A549 (cell line): ENCODE results near the gene CH25H. TPM values are rescaled to one million over a fixed set of nuclear protein-coding genes. Genes with fewer than 3 reads are reported as not detected.

Experiments used
- ATAC-seq, 2 experiments: fragments of 200-7000 bp in 1 of 2; fragments of >200 bp in 1 of 2; cut with Nextera tagmentation in 1 of 2; cut with Tn5 transposase in 1 of 2; 3 replicates each; pipeline versions ENCODE4 v1.8.0 to v1.9.1; 2018 to 2020; ENCODE audit warnings: mild to moderate bottlenecking in 1 of 2, moderate library complexity in 1 of 2
- CTCF ChIA-PET: fragments of 300-600 bp; sonication (Branson Sonifier 250); formaldehyde crosslinking; extraction: SDS; loops from one replicate; lab custom pipeline; 2021; ENCODE audit warnings: antibody characterized with exemption, inconsistent platforms; lab: Yijun Ruan, JAX
- POLR2A ChIA-PET: fragments of 350-600 bp; formaldehyde crosslinking; extraction: SDS; loops from one replicate; lab custom pipeline; 2021; ENCODE audit warnings: antibody characterized with exemption, inconsistent platforms; lab: Yijun Ruan, JAX
- DNase-seq, 2 experiments: peaks; one replicate each; pipeline versions ENCODE4 v3.0.0 to v3.0.0-alpha.2; 2011 to 2016; ENCODE audit warnings: low read depth in 1 of 2, low spot score in 1 of 2
- FAIRE-seq: peaks from 2 replicates; lab custom pipeline; 2011; peaks lifted over from hg19 to GRCh38; lab: Jason Lieb, UNC
- H3K27ac ChIP-seq, 2 experiments: fragments of >200 bp; sonication (Bioruptor Twin); formaldehyde crosslinking; 3 replicates each; pipeline ENCODE4 v1.5.1; 2016 to 2017
- H3K4me1 ChIP-seq: fragments of >200 bp; sonication (Bioruptor Twin); formaldehyde crosslinking; 3 replicates; pipeline ENCODE4 v1.6.1; 2016
- H3K4me2 ChIP-seq: fragments of >200 bp; sonication (Bioruptor Twin); formaldehyde crosslinking; 3 replicates; pipeline ENCODE4 v1.6.1; 2016
- H3K4me3 ChIP-seq: fragments of >200 bp; sonication (Bioruptor Twin); formaldehyde crosslinking; 3 replicates; pipeline ENCODE4 v1.5.1; 2016
- H3K9me3 ChIP-seq: fragments of >200 bp; sonication (Bioruptor Twin); formaldehyde crosslinking; 3 replicates; pipeline ENCODE4 v1.6.1; 2016
- ATOH8 ChIP-seq: fragments of 250-450 bp; sonication (Bioruptor Pico); IDR thresholded peaks from 2 replicates; pipeline ENCODE4 v1.5.0; 2020; ENCODE audit warnings: low read depth, mild to moderate bottlenecking, moderate library complexity
- CBX2 ChIP-seq: fragments of 200-600 bp; sonication (generic); IDR thresholded peaks from 2 replicates; pipeline ENCODE4 v1.6.1; 2016; ENCODE audit warnings: low read depth, mild to moderate bottlenecking, borderline replicate concordance
- CEBPB ChIP-seq, 2 experiments: fragments of >200 bp in 1 of 2; sonication (Bioruptor Twin) in 1 of 2; formaldehyde crosslinking in 1 of 2; IDR thresholded peaks; 2 replicates each; pipeline ENCODE4 v1.6.1; 2012 to 2016
- CTCF ChIP-seq: fragments of >200 bp; sonication (Bioruptor Twin); formaldehyde crosslinking; IDR thresholded peaks from 3 replicates; pipeline ENCODE4 v1.5.1; 2016
- EHMT2 ChIP-seq: fragments of 200-600 bp; sonication (generic); IDR thresholded peaks from 2 replicates; pipeline ENCODE4 v1.6.1; 2016; ENCODE audit warnings: antibody characterized with exemption, low read depth, mild to moderate bottlenecking, moderate library complexity
- ESRRA ChIP-seq: fragments of 150-350 bp; IDR thresholded peaks from 2 replicates; pipeline ENCODE4 v1.6.1; 2014; ENCODE audit warnings: mild to moderate bottlenecking, low read length, borderline replicate concordance
- FOSL2 ChIP-seq, 2 experiments: fragments of 450-650 bp in 1 of 2; fragments of >200 bp in 1 of 2; sonication (Bioruptor Twin) in 1 of 2; formaldehyde crosslinking; IDR thresholded peaks; 2 replicates each; pipeline versions ENCODE4 v1.5.0 to v1.6.1; 2016 to 2020; ENCODE audit warnings: mild to moderate bottlenecking in 1 of 2, moderate library complexity in 1 of 2
- FOXS1 ChIP-seq: fragments of 250-450 bp; sonication (Bioruptor Pico); IDR thresholded peaks from 2 replicates; pipeline ENCODE4 v1.5.0; 2020; ENCODE audit warnings: mild to moderate bottlenecking, moderate library complexity
- GATA3 ChIP-seq: IDR thresholded peaks from 2 replicates; pipeline ENCODE4 v1.6.1; 2012; ENCODE audit warnings: borderline replicate concordance
- HES2 ChIP-seq: fragments of >200 bp; sonication (Bioruptor Twin); formaldehyde crosslinking; IDR thresholded peaks from 2 replicates; pipeline ENCODE4 v1.6.1; 2016
- HEYL ChIP-seq: fragments of 250-450 bp; sonication (Bioruptor Pico); IDR thresholded peaks from 2 replicates; pipeline ENCODE4 v1.8.0; 2021; ENCODE audit warnings: mild to moderate bottlenecking, moderate library complexity
- HMGXB4 ChIP-seq: fragments of 250-450 bp; sonication (Bioruptor Pico); IDR thresholded peaks from 2 replicates; pipeline ENCODE4 v1.5.0; 2021; ENCODE audit warnings: mild to moderate bottlenecking, moderate library complexity, borderline replicate concordance
- HOXB13 ChIP-seq: fragments of 250-450 bp; sonication (Bioruptor Pico); IDR thresholded peaks from 2 replicates; pipeline ENCODE4 v1.5.0; 2020; ENCODE audit warnings: low read depth, mild to moderate bottlenecking, moderate library complexity
- JUN ChIP-seq, 2 experiments: fragments of >200 bp; sonication (Bioruptor Twin); formaldehyde crosslinking; IDR thresholded peaks; 2 replicates in 1 of 2; 3 replicates in 1 of 2; pipeline ENCODE4 v1.6.1; 2016 to 2017
- JUNB ChIP-seq: fragments of >200 bp; sonication (Bioruptor Twin); formaldehyde crosslinking; IDR thresholded peaks from 2 replicates; pipeline ENCODE4 v1.6.1; 2016
- KDM1A ChIP-seq: fragments of 200-600 bp; sonication (generic); IDR thresholded peaks from 2 replicates; pipeline ENCODE4 v1.6.1; 2016; ENCODE audit warnings: low read depth, mild to moderate bottlenecking
- KDM5A ChIP-seq: fragments of 200-600 bp; sonication (generic); IDR thresholded peaks from 2 replicates; pipeline ENCODE4 v1.6.1; 2016; ENCODE audit warnings: antibody characterized with exemption, mild to moderate bottlenecking
- MAFK ChIP-seq: fragments of 450-650 bp; IDR thresholded peaks from 2 replicates; pipeline ENCODE4 v1.6.1; 2014; ENCODE audit not compliant: partially characterized antibody
- MAX ChIP-seq: IDR thresholded peaks from 2 replicates; pipeline ENCODE4 v1.6.1; 2012
- PHF8 ChIP-seq: fragments of 200-600 bp; sonication (generic); IDR thresholded peaks from 2 replicates; pipeline ENCODE4 v1.6.1; 2016; ENCODE audit warnings: low read depth, mild to moderate bottlenecking, antibody characterized with exemption, moderate library complexity, borderline replicate concordance
- POLR2AphosphoS2 ChIP-seq: conservative IDR thresholded peaks from 2 replicates; pipeline ENCODE4 v1.6.1; 2012; ENCODE audit warnings: low read length, improper control_type of control experiment, inconsistent platforms
- RFX5 ChIP-seq: fragments of 450-650 bp; IDR thresholded peaks from 2 replicates; pipeline ENCODE4 v1.7.1; 2014; ENCODE audit warnings: antibody characterized with exemption, mild to moderate bottlenecking, moderate library complexity
- SMC3 ChIP-seq: fragments of >200 bp; sonication (Bioruptor Twin); formaldehyde crosslinking; IDR thresholded peaks from 3 replicates; pipeline ENCODE4 v1.6.1; 2018; ENCODE audit warnings: inconsistent platforms
- SREBF2 ChIP-seq: fragments of 450-650 bp; IDR thresholded peaks from 2 replicates; pipeline ENCODE4 v1.6.1; 2014; ENCODE audit warnings: mild to moderate bottlenecking, moderate library complexity
- USF2 ChIP-seq: fragments of 450-650 bp; IDR thresholded peaks from 2 replicates; pipeline ENCODE4 v1.6.1; 2014; ENCODE audit warnings: antibody characterized with exemption
- ZFP36 ChIP-seq: fragments of 450-650 bp; IDR thresholded peaks from 2 replicates; pipeline ENCODE4 v1.6.1; 2014; ENCODE audit warnings: borderline replicate concordance; ENCODE audit not compliant: partially characterized antibody
- ZNF302 ChIP-seq: fragments of 250-450 bp; sonication (Bioruptor Pico); IDR thresholded peaks from 2 replicates; pipeline ENCODE4 v1.9.0; 2021; ENCODE audit warnings: inconsistent platforms, mild to moderate bottlenecking, moderate library complexity
- ZSCAN20 ChIP-seq: fragments of 250-450 bp; sonication (Bioruptor Pico); IDR thresholded peaks from 2 replicates; pipeline ENCODE4 v1.8.0; 2022; ENCODE audit warnings: mild to moderate bottlenecking, moderate library complexity
- WGBS: methylation state at CpG from one replicate; pipeline ENCODE4 v1.1.6; 2017; ENCODE audit errors: missing lambda C conversion rate; 5-methylcytosine and 5-hydroxymethylcytosine counted together
- polyA plus RNA-seq, 4 experiments: library from polyadenylated mRNA; depleted of rRNA in 3 of 4; stranded (reverse); fragments of >200 nt; fragmentation: RNase III in 1 of 4; extraction: RNeasy Plus Mini Kit Qiagen cat#74134 plus additional on column Dnase treatment in 1 of 4; gene quantifications; 2 replicates in 3 of 4; 3 replicates in 1 of 4; pipeline ENCODE4 v1.2.3, GENCODE V29; 2011 to 2017

CH25H gene
- polyA plus RNA-seq, 2 of the 4 experiments (the other 2 are of a cell fraction) = not detected

DNA sequence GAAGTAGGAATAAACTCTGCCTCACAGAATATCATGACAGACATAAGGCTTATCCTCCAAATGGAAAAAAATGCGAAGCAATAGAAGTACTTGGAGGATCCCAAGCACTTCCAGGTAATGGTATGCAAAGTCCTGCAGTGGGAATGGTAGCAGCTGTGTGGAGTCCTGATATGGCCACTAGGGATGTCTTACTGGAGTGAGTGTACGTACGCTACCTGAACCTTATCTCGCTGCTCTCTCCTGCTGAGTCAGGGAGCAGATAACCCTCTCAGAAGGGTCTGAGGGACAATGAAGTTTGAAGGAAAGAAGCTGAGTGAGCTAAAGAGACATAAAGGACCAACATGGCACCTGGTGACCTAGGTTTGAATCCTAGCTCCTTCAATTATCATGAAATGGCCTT lies 42.2 kb downstream of the CH25H start:
- WGBS = 36% methylated on average over 4 of the region's 4 CpGs
- Histone ChIP-seq H3K4me3 (no peak overlapping the region), H3K4me2 (no peak overlapping the region), H3K27ac (no peak overlapping the region), H3K9me3 (no peaks in the 10 kb centered on the region), H3K4me1 (no peaks in the 10 kb centered on the region)
- ChIA-PET POLR2A (no interaction called here), CTCF (interaction anchor here (0.6 kb wide), 1 partner anchor 43 kb away, joined by 3 read pairs; the partner anchor contains the start of gene CH25H)
- ATAC-seq (no peak; a peak in 1 of 6 replicates), FAIRE-seq (no peak), DNase-seq (no peak)
- TF ChIP-seq FOXS1 (CRISPR knock-in tag) (no peak), KDM1A (no peak), ZNF302 (no peak), KDM5A (no peak), CEBPB (IDR thresholded peaks at IDR 0.05) (no peak), HEYL (CRISPR knock-in tag) (no peak), ZSCAN20 (no peak), ATOH8 (CRISPR knock-in tag) (no peak), CBX2 (no peak), MAFK (no peak), FOSL2 (IDR thresholded peaks at IDR 0.05) (no peak), FOSL2 (CRISPR knock-in tag; IDR thresholded peaks at IDR 0.05) (no peak), PHF8 (no peak), POLR2AphosphoS2 (no peak), MAX (no peak), USF2 (no peak)

DNA sequence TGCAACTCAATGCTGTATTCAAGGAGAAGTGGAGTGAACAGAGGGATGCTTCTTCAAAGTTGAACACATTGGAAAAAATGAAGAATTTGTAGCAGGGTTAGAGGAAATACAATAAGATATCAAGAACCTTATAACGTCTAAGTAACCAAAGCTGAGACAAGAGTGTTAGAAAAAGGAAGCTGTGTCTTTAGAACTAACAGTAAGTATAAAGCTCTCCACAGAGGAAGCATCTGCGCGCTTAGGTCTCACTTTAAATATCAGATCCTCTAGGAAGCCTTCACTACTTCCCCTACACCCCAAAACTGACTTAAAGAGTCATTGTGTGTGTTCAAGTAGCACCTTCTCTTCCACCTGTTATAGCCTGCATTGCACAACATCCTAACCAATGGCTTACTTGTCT lies 43.0 kb downstream of the CH25H start:
- no peaks in the 10 kb centered on the region for H3K4me1 ChIP-seq
- FAIRE-seq = no peak
- POLR2A ChIA-PET = no interaction called here

More for the DNA sequence above, 43.0 kb downstream of the CH25H start:
- CTCF ChIA-PET = interaction anchor here (0.6 to 1.0 kb wide), 3 partner anchors 43 to 1702 kb away, joined by 3 read pairs; partner anchors contain the start of gene CH25H
- ATAC-seq = no peak
- no peak overlapping the region for H3K4me2 ChIP-seq
- H3K27ac ChIP-seq = no peak overlapping the region
- TF ChIP-seq HES2 (no peak), SREBF2 (no peak), ESRRA (no peak), JUN (IDR thresholded peaks at IDR 0.05) (no peak), HOXB13 (CRISPR knock-in tag) (no peak), HMGXB4 (CRISPR knock-in tag) (no peak), GATA3 (no peak), RFX5 (no peak), ZNF302 (no peak), ZFP36 (no peak), CTCF (no peak), FOXS1 (CRISPR knock-in tag) (no peak), JUNB (no peak), SMC3 (no peak), EHMT2 (no peak)
- H3K4me3 ChIP-seq = no peak overlapping the region
- WGBS = 65% methylated on average over 3 of the region's 3 CpGs
- no peak for DNase-seq
- no peaks in the 10 kb centered on the region for H3K9me3 ChIP-seq
